PFSK-1 (cell line): Measurements from ENCODE around the gene PKN2.

ENCODE experiments used
- FOXP2 ChIP-seq: optimal IDR thresholded peaks from 2 replicates; pipeline ENCODE3; 2011; ENCODE audit warnings: borderline replicate concordance, control low read depth, inconsistent platforms; ENCODE audit not compliant: insufficient read depth; ENCODE audit errors: extremely low read length, extremely low read depth
- POLR2AphosphoS5 ChIP-seq: IDR thresholded peaks from 2 replicates; pipeline ENCODE4 v1.6.1; 2012; ENCODE audit warnings: low read depth, mild to moderate bottlenecking, control low read depth, low read length, moderate library complexity
- REST ChIP-seq, 2 experiments: IDR thresholded peaks; 2 replicates each; pipeline versions ENCODE4 v1.6.1 to v1.8.0; 2011 to 2012; ENCODE audit warnings: low read depth in 2 of 2, low read length in 2 of 2, control low read depth in 1 of 2, inconsistent platforms in 1 of 2, mild to moderate bottlenecking in 1 of 2, moderate library complexity in 1 of 2; ENCODE audit not compliant: insufficient read depth in 1 of 2
- SIN3A ChIP-seq: IDR thresholded peaks from 2 replicates; pipeline ENCODE4 v1.6.1; 2012; ENCODE audit warnings: mild to moderate bottlenecking, low read length, moderate library complexity, borderline replicate concordance; ENCODE audit not compliant: insufficient read depth
- TAF1 ChIP-seq: IDR thresholded peaks from 2 replicates; pipeline ENCODE4 v1.6.1; 2012; ENCODE audit warnings: low read length, control low read depth, borderline replicate concordance; ENCODE audit not compliant: insufficient read depth

- TF ChIP-seq POLR2AphosphoS5: no peak
- TF ChIP-seq SIN3A: no peak
- no peak for TF ChIP-seq TAF1
- no peak for TF ChIP-seq REST (IDR thresholded peaks at IDR 0.05; ENCODE audit: insufficient read depth in 1 of 2, low read depth in 2 of 2, low read length in 2 of 2)
- no peak for TF ChIP-seq FOXP2
Measured at GRCh38 chr1:88708011-88708410, 23.9 kb downstream of the PKN2 start.
